Measurements from ENCODE around the gene IL17B.

DNA sequence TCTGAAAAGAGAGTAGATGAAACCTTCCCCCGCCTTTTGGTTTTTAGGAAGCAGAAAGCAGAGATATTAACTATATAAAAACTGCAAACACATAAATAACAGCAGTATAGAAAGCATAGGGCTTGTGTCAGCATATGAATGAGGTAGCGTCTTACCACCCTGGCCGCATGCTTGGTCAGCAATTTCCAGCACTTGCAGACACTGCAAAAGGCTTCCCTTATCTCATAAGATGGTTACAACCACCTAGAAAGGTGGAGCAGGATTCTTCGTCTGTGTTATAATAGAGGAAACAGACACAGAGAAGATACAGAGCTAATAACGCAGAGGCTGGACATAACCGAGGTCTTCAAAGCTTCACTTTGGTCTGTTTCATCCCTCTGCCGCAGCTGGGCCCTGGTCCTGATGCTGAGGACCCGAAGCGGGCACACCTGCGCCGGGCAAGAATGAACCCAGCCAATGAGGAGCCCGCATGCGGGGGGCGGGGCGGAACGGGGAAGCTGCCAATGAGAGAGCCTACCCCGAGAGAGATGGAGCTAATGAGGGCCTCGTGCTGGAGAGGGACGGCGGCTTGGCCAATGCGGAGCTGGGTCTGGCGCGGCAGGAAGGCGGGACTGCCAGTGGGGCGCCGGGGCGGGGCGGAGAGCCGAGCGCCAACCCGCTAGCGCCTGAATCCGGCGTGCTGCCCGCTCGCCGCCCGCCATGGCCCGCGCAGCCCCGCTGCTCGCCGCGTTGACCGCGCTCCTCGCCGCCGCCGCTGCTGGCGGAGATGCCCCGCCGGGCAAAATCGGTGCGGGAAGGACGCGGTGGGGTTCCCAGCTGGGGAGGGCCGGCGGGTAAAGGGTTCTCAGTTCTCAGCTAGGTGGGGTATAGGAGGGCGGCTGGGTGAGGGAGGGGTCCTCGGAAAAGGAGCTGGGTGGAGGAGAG is 21.5 kb downstream of the IL17B start, which contains the start of gene PCYOX1L:
- TF ChIP-seq, protein P1, sequence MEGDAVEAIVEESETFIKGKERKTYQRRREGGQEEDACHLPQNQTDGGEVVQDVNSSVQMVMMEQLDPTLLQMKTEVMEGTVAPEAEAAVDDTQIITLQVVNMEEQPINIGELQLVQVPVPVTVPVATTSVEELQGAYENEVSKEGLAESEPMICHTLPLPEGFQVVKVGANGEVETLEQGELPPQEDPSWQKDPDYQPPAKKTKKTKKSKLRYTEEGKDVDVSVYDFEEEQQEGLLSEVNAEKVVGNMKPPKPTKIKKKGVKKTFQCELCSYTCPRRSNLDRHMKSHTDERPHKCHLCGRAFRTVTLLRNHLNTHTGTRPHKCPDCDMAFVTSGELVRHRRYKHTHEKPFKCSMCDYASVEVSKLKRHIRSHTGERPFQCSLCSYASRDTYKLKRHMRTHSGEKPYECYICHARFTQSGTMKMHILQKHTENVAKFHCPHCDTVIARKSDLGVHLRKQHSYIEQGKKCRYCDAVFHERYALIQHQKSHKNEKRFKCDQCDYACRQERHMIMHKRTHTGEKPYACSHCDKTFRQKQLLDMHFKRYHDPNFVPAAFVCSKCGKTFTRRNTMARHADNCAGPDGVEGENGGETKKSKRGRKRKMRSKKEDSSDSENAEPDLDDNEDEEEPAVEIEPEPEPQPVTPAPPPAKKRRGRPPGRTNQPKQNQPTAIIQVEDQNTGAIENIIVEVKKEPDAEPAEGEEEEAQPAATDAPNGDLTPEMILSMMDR (IDR thresholded peaks at IDR 0.05) = no peak
- TF ChIP-seq POLR2A (IDR thresholded peaks at IDR 0.05) = peak in 2 of 4 donors; percentile 53 to 71

Measured in esophagus squamous epithelium (tissue), 4 donors.